HUES64 (cell line): ENCODE data around the gene RPS19. TPM values are rescaled to one million over a fixed set of nuclear protein-coding genes. Genes with fewer than 3 reads are reported as not detected.

Experiments used
- H3K27ac ChIP-seq: 2 replicates; pipeline ENCODE4 v1.7.0; 2013; ENCODE audit warnings: low read depth, low read length, inconsistent platforms
- H3K27me3 ChIP-seq: 2 replicates; pipeline ENCODE4 v1.6.1; 2013; ENCODE audit warnings: mild to moderate bottlenecking, low read length; ENCODE audit not compliant: insufficient read depth
- H3K36me3 ChIP-seq: 2 replicates; pipeline ENCODE4 v1.6.1; 2013; ENCODE audit warnings: mild to moderate bottlenecking, low read length; ENCODE audit not compliant: insufficient read depth
- H3K4me1 ChIP-seq: 2 replicates; pipeline ENCODE4 v1.6.1; 2013; ENCODE audit warnings: mild to moderate bottlenecking, low read length, moderate library complexity; ENCODE audit not compliant: insufficient read depth
- H3K4me3 ChIP-seq: 2 replicates; pipeline ENCODE4 v1.5.1; 2013; ENCODE audit warnings: mild to moderate bottlenecking, low read length, moderate library complexity
- H3K9ac ChIP-seq: 2 replicates; pipeline ENCODE4 v1.6.1; 2013; ENCODE audit warnings: mild to moderate bottlenecking, low read depth, low read length
- H3K9me3 ChIP-seq: 2 replicates; pipeline ENCODE4 v1.6.1; 2013; ENCODE audit warnings: low read depth, low read length; ENCODE audit not compliant: insufficient read depth
- WGBS: fragments of 150-250, 120-280 bp; methylation state at CpG from one replicate; pipeline ENCODE4 v1.1.7; 2013; ENCODE audit warnings: missing lambda C conversion rate; 5-methylcytosine and 5-hydroxymethylcytosine counted together
- polyA plus RNA-seq, 2 experiments: library from polyadenylated mRNA; stranded (reverse); fragments of 50-300 nt; gene quantifications; one replicate each; pipeline ENCODE4 v1.2.3, GENCODE V29; 2013

RPS19 gene
- 3,403 TPM for polyA plus RNA-seq (2013, experiment 1 of 2)
- 3,620 TPM for polyA plus RNA-seq (2013, experiment 2 of 2)

DNA sequence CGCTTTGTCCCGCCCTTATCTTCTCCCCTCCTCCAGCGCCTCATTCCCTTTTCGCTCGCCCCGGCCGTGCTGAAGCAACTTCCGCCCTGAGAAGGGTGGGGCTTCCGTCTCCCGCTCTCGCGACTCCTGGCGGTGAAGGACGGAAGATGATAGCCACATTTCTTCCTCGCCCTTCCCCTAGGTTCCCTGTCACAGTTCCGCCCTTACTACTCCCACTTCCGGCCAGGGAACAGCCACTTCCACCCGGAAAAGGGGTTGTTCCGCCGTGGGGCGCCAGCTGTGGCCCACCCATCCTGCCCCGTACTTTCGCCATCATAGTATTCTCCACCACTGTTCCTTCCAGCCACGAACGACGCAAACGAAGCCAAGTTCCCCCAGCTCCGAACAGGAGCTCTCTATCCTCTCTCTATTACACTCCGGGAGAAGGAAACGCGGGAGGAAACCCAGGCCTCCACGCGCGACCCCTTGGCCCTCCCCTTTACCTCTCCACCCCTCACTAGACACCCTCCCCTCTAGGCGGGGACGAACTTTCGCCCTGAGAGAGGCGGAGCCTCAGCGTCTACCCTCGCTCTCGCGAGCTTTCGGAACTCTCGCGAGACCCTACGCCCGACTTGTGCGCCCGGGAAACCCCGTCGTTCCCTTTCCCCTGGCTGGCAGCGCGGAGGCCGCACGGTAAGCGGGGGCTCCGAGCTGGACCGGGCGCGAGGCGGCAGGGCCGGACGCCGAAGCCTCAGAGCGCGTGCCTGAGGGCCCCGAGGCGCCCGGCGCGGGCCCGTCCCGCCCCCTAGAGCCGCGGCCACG lies at the start of gene RPS19:
Gene RPS19, plus strand, starts transcription at position 638 of the 801 bp plus-strand sequence. CDS start 520 bp downstream, outside the sequence.
- peaks cover 44% of the 10 kb centered on the region for H3K36me3 ChIP-seq
- peak within 1 kb of the TSS; percentile 100 for H3K9ac ChIP-seq
- under 1% methylated on average over 76 of the region's 76 CpGs for WGBS
- H3K4me3 ChIP-seq: peak within 1 kb of the TSS; percentile 99
- H3K27ac ChIP-seq: peak within 1 kb of the TSS; percentile 86
- no peaks in the 10 kb centered on the region for H3K9me3 ChIP-seq
- H3K4me1 ChIP-seq: peaks cover 25% of the 10 kb centered on the region
- no peaks in the 10 kb centered on the region for H3K27me3 ChIP-seq

DNA sequence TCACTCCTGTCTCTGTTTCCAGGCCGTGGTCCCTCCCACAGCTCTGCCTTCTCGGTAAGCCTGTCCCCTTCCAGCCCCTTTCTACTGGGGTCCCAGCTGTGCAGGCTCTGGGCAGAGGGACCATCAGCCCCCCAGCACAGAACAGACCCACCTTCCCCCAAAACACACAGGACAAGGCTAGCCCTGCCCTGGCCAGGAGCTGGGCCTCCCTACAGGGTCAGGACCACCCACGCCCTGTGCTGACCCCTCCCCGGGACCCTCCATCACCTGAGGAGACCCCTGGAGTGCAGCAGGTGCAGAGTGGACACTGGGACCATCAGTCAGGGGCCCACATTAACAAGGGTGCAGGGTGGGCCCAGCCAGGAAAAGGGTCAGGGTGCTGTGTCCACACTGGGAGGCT lies 49.8 kb upstream of the RPS19 start:
- Histone ChIP-seq H3K4me1 (no peaks in the 10 kb centered on the region), H3K9me3 (no peaks in the 10 kb centered on the region), H3K9ac (no peak overlapping the region), H3K27me3 (0 out of 2 replicates have a peak, but pooled peaks cover 3% of the 10 kb centered on the region), H3K36me3 (no peaks in the 10 kb centered on the region), H3K27ac (no peak overlapping the region), H3K4me3 (no peak overlapping the region)
- WGBS: 67% methylated on average over 4 of the region's 4 CpGs

DNA sequence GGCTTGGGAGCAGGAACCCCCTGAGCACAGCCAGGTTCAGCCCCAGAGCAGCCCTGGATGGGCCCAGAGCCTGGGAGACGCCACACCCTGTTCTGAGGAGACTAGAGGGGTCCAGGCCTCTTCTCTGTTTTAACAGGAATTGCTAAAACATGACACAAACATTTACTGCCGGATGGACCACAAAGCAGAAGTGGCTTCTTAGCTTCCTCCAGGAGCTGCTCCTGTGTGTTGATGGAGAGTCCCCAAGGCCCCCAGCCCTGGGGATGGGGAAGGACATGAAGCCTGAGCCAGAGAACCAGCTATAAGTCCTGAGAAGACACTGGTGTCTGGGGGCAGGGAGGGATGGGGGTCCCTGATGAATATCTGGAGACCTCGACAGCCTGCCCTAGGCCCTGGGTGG lies 49.0 kb upstream of the RPS19 start:
- Histone ChIP-seq H3K27me3 (peaks cover 3% of the 10 kb centered on the region; the same call in 1 of the 2 replicates), H3K36me3 (no peaks in the 10 kb centered on the region), H3K27ac (no peak overlapping the region), H3K9ac (no peak overlapping the region), H3K9me3 (no peaks in the 10 kb centered on the region), H3K4me1 (no peaks in the 10 kb centered on the region), H3K4me3 (no peak overlapping the region)
- WGBS: 71% methylated on average over 3 of the region's 3 CpGs

GRCh38 chr19:41811981-41812380 lies 48.1 kb upstream of the RPS19 start:
- WGBS: 63% methylated on average over 3 of the region's 3 CpGs
- Histone ChIP-seq H3K9ac (no peak overlapping the region), H3K9me3 (no peaks in the 10 kb centered on the region), H3K36me3 (no peaks in the 10 kb centered on the region), H3K27me3 (peaks cover 3% of the 10 kb centered on the region; the same call in 1 of the 2 replicates), H3K4me1 (no peaks in the 10 kb centered on the region), H3K4me3 (no peak overlapping the region), H3K27ac (no peak overlapping the region)

GRCh38 chr19:41813911-41814310 lies 46.1 kb upstream of the RPS19 start:
- WGBS: 63% methylated on average over 4 of the region's 4 CpGs

GRCh38 chr19:41815301-41815700 lies 44.8 kb upstream of the RPS19 start:
- Histone ChIP-seq H3K27ac (no peak overlapping the region), H3K27me3 (peaks cover 3% of the 10 kb centered on the region; the same call in 1 of the 2 replicates), H3K36me3 (no peaks in the 10 kb centered on the region), H3K9ac (no peak overlapping the region), H3K4me3 (no peak overlapping the region), H3K9me3 (no peaks in the 10 kb centered on the region), H3K4me1 (no peaks in the 10 kb centered on the region)
- 50% methylated on average over 1 of the region's 4 CpGs for WGBS

More at GRCh38 chr19:41813911-41814310, 46.1 kb upstream of the RPS19 start:
- H3K4me3 ChIP-seq: no peak overlapping the region
- H3K36me3 ChIP-seq: no peaks in the 10 kb centered on the region
- no peak overlapping the region for H3K27ac ChIP-seq
- no peaks in the 10 kb centered on the region for H3K9me3 ChIP-seq
- peaks cover 3% of the 10 kb centered on the region; the same call in 1 of the 2 replicates for H3K27me3 ChIP-seq
- H3K9ac ChIP-seq: no peak overlapping the region
- no peaks in the 10 kb centered on the region for H3K4me1 ChIP-seq

DNA sequence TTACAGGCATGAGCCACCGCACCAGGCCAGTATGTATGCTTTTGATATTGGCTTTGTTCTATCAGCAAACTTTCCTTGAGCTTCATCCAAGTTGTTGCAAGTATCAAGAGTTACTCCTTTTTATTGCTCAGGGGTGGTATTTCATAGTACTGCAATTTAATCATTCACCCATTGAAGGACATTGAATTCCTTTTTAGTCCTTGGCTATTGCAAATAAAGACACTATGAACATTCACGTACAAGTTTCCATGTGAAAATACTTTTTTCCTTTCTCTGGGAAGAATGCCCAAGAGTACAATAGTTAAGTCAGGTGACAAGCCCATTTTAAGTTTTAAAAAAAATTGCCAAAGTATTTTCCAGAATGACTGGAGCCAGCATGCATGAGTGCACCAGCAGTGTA lies 43.3 kb upstream of the RPS19 start:
- Histone ChIP-seq H3K9ac (no peak overlapping the region), H3K36me3 (no peaks in the 10 kb centered on the region), H3K27ac (no peak overlapping the region), H3K4me1 (no peaks in the 10 kb centered on the region), H3K4me3 (no peak overlapping the region), H3K27me3 (peaks cover 3% of the 10 kb centered on the region; the same call in 1 of the 2 replicates), H3K9me3 (no peaks in the 10 kb centered on the region)
- WGBS: 82% methylated on average over 2 of the region's 2 CpGs

DNA sequence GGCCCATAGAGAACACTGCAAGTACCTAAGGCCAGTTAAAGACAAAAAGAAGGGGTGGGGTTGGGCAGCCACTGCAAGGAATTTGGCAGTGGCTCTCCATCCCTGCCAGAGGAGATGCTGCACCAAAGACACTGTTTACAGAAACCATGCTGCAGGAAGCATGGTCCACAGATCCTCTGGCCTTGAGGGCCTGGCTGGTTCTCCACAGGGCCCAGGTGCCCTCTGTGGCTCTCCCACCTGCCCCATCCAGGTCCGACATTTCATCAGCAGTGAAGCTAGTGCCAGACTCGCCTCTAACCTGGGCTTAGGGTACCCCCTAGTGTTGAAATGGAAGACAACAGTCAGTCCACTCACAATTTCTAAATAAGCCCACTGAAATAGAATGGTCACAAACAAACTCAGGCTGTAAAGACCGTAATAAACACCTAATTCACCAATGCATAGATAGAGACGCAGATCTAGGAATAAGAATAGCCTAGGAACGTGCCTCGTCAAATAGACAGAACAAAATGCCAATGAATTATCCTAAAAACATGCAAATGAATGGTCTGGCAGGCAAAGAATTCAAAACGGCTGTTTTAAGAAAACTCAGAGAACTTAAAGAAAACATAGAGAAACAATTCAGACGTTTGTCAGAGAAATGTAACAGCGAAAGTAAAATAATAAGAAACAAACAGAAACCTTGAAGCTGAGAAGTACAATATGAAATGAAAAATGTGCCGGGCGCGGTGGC lies 38.9 kb upstream of the RPS19 start:
- H3K27me3 ChIP-seq: no peaks in the 10 kb centered on the region; the same call in 1 of the 2 replicates
- no peak overlapping the region for H3K9ac ChIP-seq
- 54% methylated on average over 12 of the region's 12 CpGs for WGBS

GRCh38 chr19:41837981-41838708 lies 21.9 kb upstream of the RPS19 start:
- no peaks in the 10 kb centered on the region for H3K9me3 ChIP-seq
- no peak overlapping the region for H3K27ac ChIP-seq
- H3K4me3 ChIP-seq: no peak overlapping the region
- H3K4me1 ChIP-seq: no peaks in the 10 kb centered on the region
- H3K36me3 ChIP-seq: no peaks in the 10 kb centered on the region
- peaks cover 10% of the 10 kb centered on the region for H3K27me3 ChIP-seq
- H3K9ac ChIP-seq: no peak overlapping the region
- 64% methylated on average over 13 of the region's 13 CpGs for WGBS

More for the DNA sequence above, 38.9 kb upstream of the RPS19 start:
- H3K4me1 ChIP-seq: no peaks in the 10 kb centered on the region
- no peaks in the 10 kb centered on the region for H3K36me3 ChIP-seq
- H3K27ac ChIP-seq: no peak overlapping the region
- no peak overlapping the region for H3K4me3 ChIP-seq
- no peaks in the 10 kb centered on the region for H3K9me3 ChIP-seq

- no peaks in the 10 kb centered on the region for H3K4me1 ChIP-seq
- no peaks in the 10 kb centered on the region for H3K36me3 ChIP-seq
- H3K9me3 ChIP-seq: no peaks in the 10 kb centered on the region
- peaks cover 10% of the 10 kb centered on the region for H3K27me3 ChIP-seq
- H3K27ac ChIP-seq: no peak overlapping the region
- WGBS: 58% methylated on average over 2 of the region's 2 CpGs
- H3K4me3 ChIP-seq: no peak overlapping the region
- no peak overlapping the region for H3K9ac ChIP-seq
Measured at GRCh38 chr19:41839211-41839610, 20.8 kb upstream of the RPS19 start.
